Heart left ventricle (tissue), 13 donors: ENCODE measurements around the gene NOXA1.

Experiments
- CTCF ChIP-seq, 12 donors: fragments of 200-600 bp; sonication (generic) in 4 of 12; IDR thresholded peaks; one replicate each; pipeline versions ENCODE4 v1.5.0 to v1.8.0; 2018 to 2022; ENCODE audit warnings: antibody characterized with exemption in 12 of 12, mild to moderate bottlenecking in 5 of 12
- POLR2A ChIP-seq, 2 donors: fragments of 450-650 bp; IDR thresholded peaks; one replicate each; pipeline ENCODE4 v1.6.1; 2017; ENCODE audit warnings: antibody characterized with exemption in 2 of 2, mild to moderate bottlenecking in 2 of 2, moderate library complexity in 2 of 2
- donor health status: ischemic (EF 13 %, LVEDD 7.1; RV severe dilation, severe dysfunction).
- donor health status: DM: no; HTN: yes; CAD: no.
- donor health status: DM: no; HTN: no; CAD: no.
- donor health status: ischemic (EF 25% LVEDD 6.9; RV normal size, moderate dysfunction).
- donor health status: ischemic (EF 25% LVEDD 5.7; RV mildly dilated, moderate dysfunction).
- donor health status: ischemic (EF 35%, LVEDD 5.7; RV mildly dilated, moderate dysfunction).
- donor health status: nonischemic (EF 11% LVEDD 7.7; RV severe dilation, severe dysfunction).
- donor health status: DM: yes; HTN: yes; CAD: no.
- donor health status: PGD.
- donor health status: ischemic (EF 29% LVEDD 5.4; RV normal size, mild dysfunction).
- donor health status: nonischemic (EF 23%, LVEDD 6.1; RV moderate dilation, normal function).

- no peak for TF ChIP-seq CTCF (IDR thresholded peaks at IDR 0.05)
- no peak for TF ChIP-seq POLR2A (IDR thresholded peaks at IDR 0.05)
These were observed 39.3 kb downstream of the NOXA1 start for GRCh38 chr9:137462396-137462985.
